H9 (cell line): Measurements from ENCODE around the gene HLTF. TPM values are rescaled to one million over a fixed set of nuclear protein-coding genes. Genes with fewer than 3 reads are reported as not detected.

Source experiments
- DNase-seq: peaks from one replicate; pipeline ENCODE4 v3.0.0-alpha.2; 2017
- H2AFZ ChIP-seq: one replicate; pipeline ENCODE4 v1.6.1; 2013; ENCODE audit warnings: mild to moderate bottlenecking, low read length, control low read depth, moderate library complexity
- H2AK5ac ChIP-seq: 2 replicates; pipeline ENCODE4 v1.6.1; 2013; ENCODE audit warnings: low read length, control low read depth, mixed read lengths; ENCODE audit not compliant: insufficient read length
- H2BK120ac ChIP-seq: one replicate; pipeline ENCODE4 v1.6.1; 2013; ENCODE audit warnings: low read depth, mild to moderate bottlenecking, low read length, control low read depth, inconsistent platforms; ENCODE audit not compliant: poor library complexity, severe bottlenecking
- H2BK12ac ChIP-seq: 2 replicates; pipeline ENCODE4 v1.6.1; 2013; ENCODE audit warnings: low read length, control low read depth, mixed read lengths, low read depth; ENCODE audit not compliant: insufficient read length
- H2BK15ac ChIP-seq: 2 replicates; pipeline ENCODE4 v1.6.1; 2013; ENCODE audit warnings: low read depth, low read length, control low read depth
- H2BK20ac ChIP-seq: one replicate; pipeline ENCODE4 v1.6.1; 2013; ENCODE audit warnings: low read depth, mild to moderate bottlenecking, low read length, control low read depth, inconsistent platforms; ENCODE audit not compliant: poor library complexity, severe bottlenecking
- H2BK5ac ChIP-seq: 2 replicates; pipeline ENCODE4 v1.6.1; 2013; ENCODE audit warnings: low read length, control low read depth, mixed read lengths; ENCODE audit not compliant: insufficient read length
- H3K14ac ChIP-seq: 2 replicates; pipeline ENCODE4 v1.6.1; 2013; ENCODE audit warnings: low read length, control low read depth; ENCODE audit not compliant: insufficient read depth
- H3K18ac ChIP-seq: 2 replicates; pipeline ENCODE4 v1.6.1; 2013; ENCODE audit warnings: low read depth, mild to moderate bottlenecking, mixed read lengths, low read length, control low read depth; ENCODE audit not compliant: insufficient read length
- H3K23ac ChIP-seq: 2 replicates; pipeline ENCODE4 v1.6.1; 2013; ENCODE audit warnings: low read length, control low read depth, mixed read lengths, low read depth; ENCODE audit not compliant: insufficient read length
- H3K23me2 ChIP-seq: 2 replicates; pipeline ENCODE4 v1.6.1; 2013; ENCODE audit warnings: low read depth, mild to moderate bottlenecking, mixed read lengths, low read length, control low read depth; ENCODE audit not compliant: insufficient read length, poor library complexity, severe bottlenecking
- H3K27ac ChIP-seq: 2 replicates; pipeline ENCODE4 v1.5.1; 2013; ENCODE audit warnings: low read length, control low read depth, mixed read lengths, low read depth; ENCODE audit not compliant: insufficient read length
- H3K27me3 ChIP-seq: 2 replicates; pipeline ENCODE4 v1.6.1; 2013; ENCODE audit warnings: low read length, control low read depth, inconsistent platforms; ENCODE audit not compliant: insufficient read depth
- H3K4ac ChIP-seq: 2 replicates; pipeline ENCODE4 v1.6.1; 2013; ENCODE audit warnings: low read depth, mild to moderate bottlenecking, control low read depth, inconsistent platforms, low read length, moderate library complexity
- H3K4me1 ChIP-seq: 2 replicates; pipeline ENCODE4 v1.6.1; 2013; ENCODE audit warnings: low read length, control low read depth, inconsistent platforms; ENCODE audit not compliant: insufficient read depth
- H3K4me2 ChIP-seq: 2 replicates; pipeline ENCODE4 v1.6.1; 2013; ENCODE audit warnings: low read length, control low read depth, mixed read lengths; ENCODE audit not compliant: insufficient read length, insufficient read depth
- H3K56ac ChIP-seq: 2 replicates; pipeline ENCODE4 v1.6.1; 2013; ENCODE audit warnings: low read depth, mild to moderate bottlenecking, mixed read lengths, low read length, control low read depth; ENCODE audit not compliant: insufficient read length
- H3K79me1 ChIP-seq: 2 replicates; pipeline ENCODE4 v1.6.1; 2013; ENCODE audit warnings: low read depth, mild to moderate bottlenecking, moderate library complexity, low read length, control low read depth, inconsistent platforms; ENCODE audit not compliant: insufficient read depth, poor library complexity, severe bottlenecking
- H3K79me2 ChIP-seq: 2 replicates; pipeline ENCODE4 v1.6.1; 2013; ENCODE audit warnings: low read length, control low read depth, inconsistent platforms; ENCODE audit not compliant: insufficient read depth
- H3K9ac ChIP-seq: 2 replicates; pipeline ENCODE4 v1.6.1; 2013; ENCODE audit warnings: low read length, control low read depth, mixed read lengths; ENCODE audit not compliant: insufficient read length; ENCODE audit errors: extremely low read depth
- H3K9me3 ChIP-seq: one replicate; pipeline ENCODE4 v1.6.1; 2013; ENCODE audit warnings: low read depth, low read length, inconsistent platforms; ENCODE audit not compliant: control insufficient read depth
- H3T11ph ChIP-seq: one replicate; pipeline ENCODE4 v1.6.1; 2013; ENCODE audit warnings: mild to moderate bottlenecking, low read length, control low read depth, inconsistent platforms
- H4K20me1 ChIP-seq: one replicate; pipeline ENCODE4 v1.6.1; 2013; ENCODE audit not compliant: control insufficient read depth, insufficient read length, insufficient read depth
- H4K5ac ChIP-seq: 2 replicates; pipeline ENCODE4 v1.6.1; 2013; ENCODE audit warnings: low read depth, mild to moderate bottlenecking, mixed read lengths, low read length, control low read depth; ENCODE audit not compliant: insufficient read length
- H4K8ac ChIP-seq: replicated peaks from 2 replicates; pipeline ENCODE4 v1.6.1; 2013; ENCODE audit warnings: low read length, control low read depth, mixed read lengths, low read depth; ENCODE audit not compliant: insufficient read length
- H4K91ac ChIP-seq: 2 replicates; pipeline ENCODE4 v1.6.1; 2013; ENCODE audit warnings: low read depth, mild to moderate bottlenecking, moderate library complexity, mixed read lengths, low read length, control low read depth; ENCODE audit not compliant: insufficient read length
- H3K27ac Mint-ChIP-seq, 3 experiments: 2 replicates in 2 of 3; 3 replicates in 1 of 3; pipeline ENCODE4 v1.8.0; 2020 to 2021; ENCODE audit warnings: mixed read lengths in 3 of 3, mild to moderate bottlenecking in 1 of 3, moderate library complexity in 1 of 3
- H3K27me3 Mint-ChIP-seq: 2 replicates; pipeline ENCODE4 v1.8.0; 2021; ENCODE audit warnings: low read depth, mild to moderate bottlenecking, moderate library complexity, mixed read lengths
- H3K36me3 Mint-ChIP-seq, 3 experiments: 2 replicates in 2 of 3; 3 replicates in 1 of 3; pipeline ENCODE4 v1.8.0; 2020 to 2021; ENCODE audit warnings: low read depth in 3 of 3, mixed read lengths in 3 of 3; ENCODE audit not compliant: insufficient read depth in 1 of 3
- H3K4me1 Mint-ChIP-seq, 2 experiments: 2 replicates each; pipeline ENCODE4 v1.8.0; 2020; ENCODE audit warnings: mixed read lengths in 2 of 2
- H3K4me3 Mint-ChIP-seq, 2 experiments: 2 replicates in 1 of 2; 3 replicates in 1 of 2; pipeline ENCODE4 v1.8.0; 2020 to 2021; ENCODE audit warnings: mild to moderate bottlenecking in 2 of 2, mixed read lengths in 2 of 2, moderate library complexity in 1 of 2
- H3K9me3 Mint-ChIP-seq, 2 experiments: 2 replicates in 1 of 2; 3 replicates in 1 of 2; pipeline ENCODE4 v1.8.0; 2020; ENCODE audit warnings: mild to moderate bottlenecking in 2 of 2, mixed read lengths in 2 of 2, moderate library complexity in 1 of 2
- WGBS: extraction: QIAGEN DNeasy Blood & Tissue Kit; methylation state at CpG from one replicate; pipeline ENCODE4 v1.1.7; 2013; ENCODE audit warnings: missing lambda C conversion rate, low lambda C conversion rate, mixed read lengths; ENCODE audit not compliant: insufficient read length; ENCODE audit errors: extremely low coverage; 5-methylcytosine and 5-hydroxymethylcytosine counted together
- total RNA-seq: library from RNA; stranded (reverse); gene quantifications from 2 replicates; pipeline ENCODE4 v1.2.1, GENCODE V29; 2021
- TF ChIP-seq, protein P1 (sequence below): fragments of 200-600 bp; sonication (generic); conservative IDR thresholded peaks from 3 replicates; pipeline ENCODE4 v1.8.0; 2021; ENCODE audit warnings: antibody characterized with exemption, mild to moderate bottlenecking

Gene HLTF
- total RNA-seq, 1 experiment from 2014 or later, result 41.5 TPM

DNA sequence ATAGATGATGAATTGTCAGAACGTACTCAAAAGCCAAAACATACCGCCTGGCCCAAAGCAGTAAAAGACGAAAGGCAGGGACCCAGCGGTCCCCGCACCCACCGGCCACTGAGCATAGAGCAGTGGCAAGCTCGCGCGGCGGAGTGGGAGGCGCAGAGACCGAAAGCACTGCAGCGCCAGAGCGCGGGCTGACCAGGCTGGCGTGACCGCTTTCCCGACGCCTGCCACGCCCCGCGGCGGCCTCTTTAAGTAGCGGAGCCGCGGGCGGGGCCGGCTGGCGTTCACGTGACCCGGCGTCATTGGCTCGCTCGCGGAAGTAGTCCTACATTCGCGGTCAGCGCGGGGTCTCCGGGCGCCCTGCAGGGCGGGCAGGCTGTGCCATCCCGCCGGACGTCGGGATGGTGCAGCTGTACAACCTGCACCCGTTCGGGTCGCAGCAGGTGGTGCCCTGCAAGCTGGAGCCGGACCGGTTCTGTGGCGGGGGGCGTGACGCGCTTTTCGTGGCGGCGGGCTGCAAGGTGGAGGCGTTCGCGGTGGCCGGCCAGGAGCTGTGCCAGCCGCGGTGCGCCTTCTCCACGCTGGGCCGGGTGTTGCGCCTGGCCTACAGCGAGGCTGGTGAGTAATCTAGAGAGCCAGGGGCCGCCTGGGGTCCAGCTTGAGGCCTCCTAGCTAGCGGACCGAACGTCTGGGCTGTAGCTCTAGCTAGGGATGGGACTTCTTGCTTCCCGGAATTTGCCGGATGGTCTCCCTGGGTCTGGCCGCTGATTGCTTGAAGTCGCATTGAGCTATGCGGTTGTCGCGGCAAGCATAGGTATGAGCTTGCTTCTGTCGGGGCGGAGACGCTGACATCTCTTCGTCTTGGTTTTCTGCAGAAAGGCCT lies 43.2 kb upstream of the HLTF start, which contains the start of gene HPS3:
Gene HPS3 (plus strand): TSS at position 313 of the 880 bp plus-strand sequence. CDS start 86 bp downstream, at position 399.
- peaks cover 41% of the 10 kb centered on the region in 2 experiments for H3K4me1 Mint-ChIP-seq

More for the DNA sequence above, 43.2 kb upstream of the HLTF start, which contains the start of gene HPS3:
- Histone ChIP-seq H3K9ac (peak within 1 kb of the TSS; percentile 66), H3K79me2 (peaks cover 2% of the 10 kb centered on the region; the same call in 1 of the 2 replicates), H3K27me3 (no peaks in the 10 kb centered on the region), H2AFZ (no peak within 1 kb of the TSS), H2BK5ac (no peak within 1 kb of the TSS), H2BK20ac (no peak within 1 kb of the TSS), H3K23ac (no peak within 1 kb of the TSS), H4K20me1 (no peaks in the 10 kb centered on the region), H3K4ac (no peak within 1 kb of the TSS), H2BK12ac (no peak within 1 kb of the TSS), H4K5ac (no peak within 1 kb of the TSS), H3K56ac (no peak within 1 kb of the TSS), H3K18ac (peak within 1 kb of the TSS; percentile 80), H2BK15ac (no peak within 1 kb of the TSS), H3K79me1 (peaks cover 4% of the 10 kb centered on the region), H3K9me3 (no peaks in the 10 kb centered on the region), H3K27ac (no peak within 1 kb of the TSS), H3T11ph (no peak within 1 kb of the TSS), H4K91ac (no peak within 1 kb of the TSS), H3K23me2 (no peaks in the 10 kb centered on the region), H3K14ac (peak within 1 kb of the TSS; percentile 72), H4K8ac (no peak within 1 kb of the TSS), H3K4me1 (peaks cover 3% of the 10 kb centered on the region; the same call in 1 of the 2 replicates), H2BK120ac (no peak within 1 kb of the TSS), H3K4me2 (peak within 1 kb of the TSS; percentile 50), H2AK5ac (no peak within 1 kb of the TSS)
- DNase-seq, result peak; percentile 90
- TF ChIP-seq, protein P1, sequence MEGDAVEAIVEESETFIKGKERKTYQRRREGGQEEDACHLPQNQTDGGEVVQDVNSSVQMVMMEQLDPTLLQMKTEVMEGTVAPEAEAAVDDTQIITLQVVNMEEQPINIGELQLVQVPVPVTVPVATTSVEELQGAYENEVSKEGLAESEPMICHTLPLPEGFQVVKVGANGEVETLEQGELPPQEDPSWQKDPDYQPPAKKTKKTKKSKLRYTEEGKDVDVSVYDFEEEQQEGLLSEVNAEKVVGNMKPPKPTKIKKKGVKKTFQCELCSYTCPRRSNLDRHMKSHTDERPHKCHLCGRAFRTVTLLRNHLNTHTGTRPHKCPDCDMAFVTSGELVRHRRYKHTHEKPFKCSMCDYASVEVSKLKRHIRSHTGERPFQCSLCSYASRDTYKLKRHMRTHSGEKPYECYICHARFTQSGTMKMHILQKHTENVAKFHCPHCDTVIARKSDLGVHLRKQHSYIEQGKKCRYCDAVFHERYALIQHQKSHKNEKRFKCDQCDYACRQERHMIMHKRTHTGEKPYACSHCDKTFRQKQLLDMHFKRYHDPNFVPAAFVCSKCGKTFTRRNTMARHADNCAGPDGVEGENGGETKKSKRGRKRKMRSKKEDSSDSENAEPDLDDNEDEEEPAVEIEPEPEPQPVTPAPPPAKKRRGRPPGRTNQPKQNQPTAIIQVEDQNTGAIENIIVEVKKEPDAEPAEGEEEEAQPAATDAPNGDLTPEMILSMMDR, result no peak
- H3K9me3 Mint-ChIP-seq, result peaks cover 0 to 6% of the 10 kb centered on the region in 2 experiments; a peak in 2 of 5 replicates
- peak within 1 kb of the TSS; percentile 88 for H3K4me3 Mint-ChIP-seq
- peaks cover 6% of the 10 kb centered on the region; the same call in 1 of the 2 replicates for H3K27me3 Mint-ChIP-seq
- peak within 1 kb of the TSS; percentile 72 to 94 (median 73); a peak in 6 of 7 replicates for H3K27ac Mint-ChIP-seq
- no CpG with 5 or more reads among the region's 84 CpGs for whole genome bisulfite sequencing
- peaks cover 1 to 29% (median 7%) of the 10 kb centered on the region in 3 experiments; a peak in 5 of 7 replicates for H3K36me3 Mint-ChIP-seq
